Activated naive CD4-positive, alpha-beta T cell treated with anti-CD3 and anti-CD28 coated beads, Interleukin-2, amount 50 U/mL, for 16 hours (primary cell): ENCODE results near the gene MPZL2.

Experiments used
- DNase-seq: peaks from one replicate; pipeline ENCODE4 v3.0.0-alpha.2; 2020

MPZL2 gene

DNA sequence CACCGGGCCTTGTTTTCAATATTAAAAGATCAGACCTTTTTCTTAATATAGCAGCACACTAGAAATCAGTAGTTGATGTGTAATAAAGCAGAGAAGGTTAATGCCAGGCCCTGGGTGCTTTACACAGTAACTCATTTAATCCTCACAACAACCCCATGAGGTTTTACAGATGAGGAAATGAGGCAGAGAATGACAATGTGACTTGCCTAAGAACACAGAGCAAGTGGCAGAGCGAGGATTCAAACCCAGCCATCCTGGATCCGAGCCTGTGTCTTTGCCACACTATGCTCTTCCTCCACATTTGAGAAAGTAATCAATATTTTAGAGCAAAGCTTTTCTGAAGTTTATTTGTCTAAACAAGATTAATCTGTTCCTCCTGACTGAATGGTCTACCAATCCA, 46.5 kb downstream of the MPZL2 start:
- peak; percentile 42 for DNase-seq

DNA sequence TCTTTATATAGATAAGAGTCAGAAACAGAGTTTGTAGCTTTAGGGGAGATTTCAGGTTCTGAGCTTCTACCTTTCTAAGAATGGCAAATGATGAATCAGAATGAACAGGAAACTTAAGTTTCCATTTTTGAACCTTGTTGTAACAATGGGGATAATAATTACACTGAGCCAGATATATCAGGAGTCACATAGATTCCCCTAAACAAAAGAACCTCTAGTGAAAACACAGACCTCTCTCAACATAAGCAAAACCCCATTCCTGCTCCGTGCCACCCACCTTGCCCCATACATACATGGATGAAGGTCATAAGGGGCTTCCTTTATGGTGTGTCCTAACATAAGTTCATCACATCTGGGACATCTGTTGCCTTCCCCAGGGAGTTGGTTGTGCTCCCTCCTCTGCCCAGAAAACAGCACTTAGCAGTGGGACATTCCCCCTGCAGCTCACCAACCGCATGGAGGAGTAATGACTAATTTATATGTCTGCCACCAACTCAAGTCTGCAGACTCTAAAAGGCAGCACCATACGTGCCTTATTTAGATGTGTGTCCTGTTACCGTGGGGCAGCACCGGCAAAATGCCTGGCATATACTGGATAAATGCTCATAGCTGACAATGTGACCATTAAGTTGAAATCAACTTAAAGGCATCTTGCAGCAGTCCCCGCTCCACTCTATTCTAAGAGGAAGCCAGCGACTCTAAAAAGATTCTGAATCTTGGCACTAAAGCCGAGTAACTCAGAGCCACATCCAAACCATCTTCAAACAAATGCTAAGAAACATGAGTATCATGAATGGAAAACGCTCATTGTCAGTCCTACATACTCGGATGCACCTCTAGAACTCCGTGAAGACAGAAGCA, 47.2 kb downstream of the MPZL2 start:
- DNase-seq = peak; percentile 58

- DNase-seq = no peak
Measured at GRCh38 chr11:118215765-118216164, 48.3 kb downstream of the MPZL2 start.

- DNase-seq = no peak
Measured at GRCh38 chr11:118215262-118215661, 48.8 kb downstream of the MPZL2 start.

GRCh38 chr11:118214210-118214914, 49.7 kb downstream of the MPZL2 start:
- DNase-seq = no peak

GRCh38 chr11:118213781-118214180, 50.3 kb downstream of the MPZL2 start:
- no peak for DNase-seq

DNA sequence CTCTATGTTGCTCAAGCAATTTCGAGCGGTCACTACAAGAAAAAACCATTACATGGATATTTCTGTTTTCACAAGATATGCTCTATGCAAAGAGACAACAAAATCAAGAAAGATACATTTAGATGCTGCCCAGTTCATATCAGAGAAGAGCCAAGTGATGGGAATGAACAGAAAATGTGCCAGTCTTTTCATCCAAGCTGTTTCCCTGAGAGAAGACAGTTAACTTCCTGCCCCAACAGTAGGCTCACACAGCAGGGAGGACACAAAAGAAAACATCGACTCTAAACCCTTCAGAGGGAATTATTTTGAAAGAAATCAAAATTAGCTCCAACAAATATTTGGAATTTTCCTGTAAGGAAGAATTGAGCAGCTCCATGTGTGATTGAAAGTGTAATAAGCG, 50.9 kb downstream of the MPZL2 start:
- DNase-seq = no peak

GRCh38 chr11:118212781-118213191, 51.3 kb downstream of the MPZL2 start:
- no peak for DNase-seq

- DNase-seq = no peak
Measured at GRCh38 chr11:118212131-118212725, 51.9 kb downstream of the MPZL2 start.

- DNase-seq = no peak
Measured at GRCh38 chr11:118211006-118211405, 53.1 kb downstream of the MPZL2 start.

- DNase-seq = no peak
Measured at GRCh38 chr11:118210323-118210722, 53.8 kb downstream of the MPZL2 start.

GRCh38 chr11:118209033-118209432, 55.1 kb downstream of the MPZL2 start:
- no peak for DNase-seq

DNA sequence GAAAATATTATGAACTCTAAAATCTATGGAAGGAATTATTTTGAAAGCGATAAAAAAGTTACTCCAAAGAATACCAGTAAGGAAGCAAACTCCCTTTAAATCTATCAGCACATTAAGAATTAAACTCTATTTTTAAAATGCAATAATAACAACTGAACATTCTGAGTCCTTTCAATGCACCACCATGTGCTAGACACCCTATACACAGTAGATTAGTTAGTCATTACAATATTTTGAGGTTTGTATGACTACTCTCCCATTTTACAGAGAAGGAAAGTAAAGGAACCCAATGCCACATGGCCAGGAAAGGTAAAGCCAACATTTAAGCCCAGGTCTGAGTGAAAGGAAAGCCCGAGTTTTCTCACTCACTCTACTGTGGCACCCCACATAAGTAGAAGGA, 57.0 kb downstream of the MPZL2 start:
- no peak for DNase-seq

DNA sequence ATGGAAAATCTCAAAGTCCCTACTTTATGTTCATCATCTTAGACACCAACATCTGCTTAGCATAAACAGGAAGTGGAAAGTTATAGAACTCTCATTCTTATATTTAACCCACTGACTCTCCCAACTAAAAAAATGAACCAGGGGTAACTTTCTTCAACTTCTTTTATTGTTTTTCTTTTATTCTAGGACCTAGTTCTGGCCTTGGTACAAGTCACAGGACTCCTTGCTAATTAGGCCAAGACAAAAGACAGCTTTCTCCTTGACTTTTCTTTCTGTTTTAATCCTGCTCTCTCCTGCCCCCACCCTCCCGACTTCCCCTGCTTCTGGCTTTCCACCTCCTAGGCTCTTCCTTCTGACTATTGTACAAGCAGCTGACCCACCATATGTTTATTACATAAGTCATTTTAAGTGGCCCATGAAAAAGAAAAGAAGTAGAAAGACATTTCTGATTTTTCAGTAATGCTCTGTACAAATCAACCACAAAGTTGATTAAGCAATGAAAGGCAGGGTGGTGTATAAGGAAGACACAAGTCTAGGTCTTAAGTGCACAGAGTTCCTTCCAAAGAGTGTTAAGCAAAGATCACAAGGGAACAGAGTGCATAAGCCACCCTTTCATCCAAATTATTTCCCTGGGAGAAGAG, 57.6 kb downstream of the MPZL2 start:
- no peak for DNase-seq

- DNase-seq = no peak
Measured at GRCh38 chr11:118205606-118206378, 58.3 kb downstream of the MPZL2 start.
